Measurements from ENCODE around the gene SMIM28.
A peak's percentile ranks its signal among the peaks of the same experiment; 100 is the strongest.

The SMIM28 gene

GRCh38 chr6:138387577-138388368 is 10.1 kb downstream of the SMIM28 start:
- Mint-ChIP-seq H3K27ac (no peak overlapping the region), H3K27me3 (ENCODE audit: low read depth) (peaks cover 20% of the 10 kb centered on the region), H3K4me1 (ENCODE audit: low read depth) (peaks cover 2% of the 10 kb centered on the region), H3K4me3 (no peak overlapping the region), H3K36me3 (ENCODE audit: low read depth) (no peaks in the 10 kb centered on the region), H3K9me3 (no peaks in the 10 kb centered on the region)

- H3K9me3 Mint-ChIP-seq, result no peaks in the 10 kb centered on the region
- H3K27ac Mint-ChIP-seq, result no peak overlapping the region
- peaks cover 20% of the 10 kb centered on the region for H3K27me3 Mint-ChIP-seq (ENCODE audit: low read depth)
- no peak overlapping the region for H3K4me3 Mint-ChIP-seq
- no peaks in the 10 kb centered on the region for H3K36me3 Mint-ChIP-seq (ENCODE audit: low read depth)
- peaks cover 5% of the 10 kb centered on the region for H3K4me1 Mint-ChIP-seq (ENCODE audit: low read depth)
Measured at GRCh38 chr6:138389551-138389950, 11.8 kb downstream of the SMIM28 start.

DNA sequence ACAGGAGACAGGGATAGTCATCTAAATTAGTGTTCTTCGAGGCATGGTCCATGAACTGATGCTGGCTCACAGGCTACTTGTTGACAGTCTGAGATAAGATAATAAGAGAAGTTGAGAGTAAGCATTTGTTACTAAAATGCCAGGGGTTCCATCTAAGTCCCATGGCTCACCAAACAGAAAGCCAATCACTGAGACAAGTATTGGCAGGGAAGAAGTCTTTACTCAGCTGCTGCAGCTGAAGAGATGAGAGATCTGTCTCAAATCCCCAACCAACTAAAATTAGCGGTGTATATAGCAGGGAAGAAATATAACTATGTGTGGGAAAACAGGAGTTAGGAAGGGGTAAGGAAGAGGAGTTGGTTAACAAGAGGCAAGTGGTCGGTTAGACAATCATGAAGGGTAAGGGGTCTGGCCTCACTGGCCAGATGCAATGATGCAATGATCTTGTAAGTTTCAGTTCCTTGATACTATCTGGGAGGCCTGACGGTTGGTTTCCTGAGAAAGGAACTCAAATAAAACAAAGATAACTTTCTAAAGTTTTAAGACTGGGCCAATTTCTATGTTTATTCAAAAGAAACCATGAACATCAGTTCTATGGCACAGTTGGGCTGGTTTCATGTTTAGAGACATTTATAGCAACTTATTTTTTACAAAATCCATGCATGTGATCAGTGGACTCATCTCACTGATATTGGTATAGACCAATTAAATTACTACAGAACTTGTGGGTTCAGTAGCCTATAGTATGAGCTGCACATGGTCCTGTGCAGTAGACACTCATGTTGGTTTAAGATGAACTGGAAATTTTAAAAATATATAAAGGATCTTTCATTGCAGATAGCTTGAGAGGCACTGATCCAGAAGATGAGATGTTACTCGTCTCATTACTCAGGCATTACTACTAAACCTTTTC is 16.4 kb downstream of the SMIM28 start:
- Mint-ChIP-seq H3K36me3 (ENCODE audit: low read depth) (no peaks in the 10 kb centered on the region), H3K9me3 (no peaks in the 10 kb centered on the region), H3K4me1 (ENCODE audit: low read depth) (peaks cover 5% of the 10 kb centered on the region), H3K27me3 (ENCODE audit: low read depth) (peaks cover 13% of the 10 kb centered on the region), H3K27ac (no peak overlapping the region), H3K4me3 (no peak overlapping the region)

DNA sequence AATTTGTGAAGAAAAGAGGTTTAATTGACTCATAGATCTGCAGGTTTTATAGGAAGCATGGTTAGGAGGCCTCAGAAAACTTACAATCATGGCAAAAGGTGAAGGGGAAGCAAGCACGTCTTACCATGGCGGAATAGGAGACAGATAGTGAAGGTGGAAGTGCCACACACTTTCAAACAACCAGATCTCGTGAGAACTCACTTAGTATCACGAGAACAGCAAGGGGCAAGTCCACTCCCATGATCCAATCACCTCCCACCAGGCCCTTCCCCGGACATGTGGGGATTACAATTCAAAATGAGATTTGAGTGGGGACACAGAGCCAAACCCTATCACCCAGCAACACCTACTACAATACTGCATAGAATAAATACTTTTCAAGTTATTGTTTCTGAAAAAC is 19.0 kb downstream of the SMIM28 start:
- no peak overlapping the region for H3K27ac Mint-ChIP-seq
- H3K27me3 Mint-ChIP-seq (ENCODE audit: low read depth), result peaks cover 9% of the 10 kb centered on the region
- no peaks in the 10 kb centered on the region for H3K9me3 Mint-ChIP-seq
- no peaks in the 10 kb centered on the region for H3K36me3 Mint-ChIP-seq (ENCODE audit: low read depth)
- H3K4me1 Mint-ChIP-seq (ENCODE audit: low read depth), result peaks cover 3% of the 10 kb centered on the region
- H3K4me3 Mint-ChIP-seq, result no peak overlapping the region

- Mint-ChIP-seq H3K27ac (no peak overlapping the region), H3K27me3 (ENCODE audit: low read depth) (peaks cover 14% of the 10 kb centered on the region), H3K9me3 (no peaks in the 10 kb centered on the region), H3K4me3 (no peak overlapping the region), H3K4me1 (ENCODE audit: low read depth) (peaks cover 3% of the 10 kb centered on the region), H3K36me3 (ENCODE audit: low read depth) (no peaks in the 10 kb centered on the region)
Measured at GRCh38 chr6:138397128-138398122, 19.7 kb downstream of the SMIM28 start.

GRCh38 chr6:138400326-138400725 is 22.6 kb downstream of the SMIM28 start:
- peaks cover 1% of the 10 kb centered on the region for H3K36me3 Mint-ChIP-seq (ENCODE audit: low read depth)
- no peaks in the 10 kb centered on the region for H3K9me3 Mint-ChIP-seq
- no peak overlapping the region for H3K27ac Mint-ChIP-seq

DNA sequence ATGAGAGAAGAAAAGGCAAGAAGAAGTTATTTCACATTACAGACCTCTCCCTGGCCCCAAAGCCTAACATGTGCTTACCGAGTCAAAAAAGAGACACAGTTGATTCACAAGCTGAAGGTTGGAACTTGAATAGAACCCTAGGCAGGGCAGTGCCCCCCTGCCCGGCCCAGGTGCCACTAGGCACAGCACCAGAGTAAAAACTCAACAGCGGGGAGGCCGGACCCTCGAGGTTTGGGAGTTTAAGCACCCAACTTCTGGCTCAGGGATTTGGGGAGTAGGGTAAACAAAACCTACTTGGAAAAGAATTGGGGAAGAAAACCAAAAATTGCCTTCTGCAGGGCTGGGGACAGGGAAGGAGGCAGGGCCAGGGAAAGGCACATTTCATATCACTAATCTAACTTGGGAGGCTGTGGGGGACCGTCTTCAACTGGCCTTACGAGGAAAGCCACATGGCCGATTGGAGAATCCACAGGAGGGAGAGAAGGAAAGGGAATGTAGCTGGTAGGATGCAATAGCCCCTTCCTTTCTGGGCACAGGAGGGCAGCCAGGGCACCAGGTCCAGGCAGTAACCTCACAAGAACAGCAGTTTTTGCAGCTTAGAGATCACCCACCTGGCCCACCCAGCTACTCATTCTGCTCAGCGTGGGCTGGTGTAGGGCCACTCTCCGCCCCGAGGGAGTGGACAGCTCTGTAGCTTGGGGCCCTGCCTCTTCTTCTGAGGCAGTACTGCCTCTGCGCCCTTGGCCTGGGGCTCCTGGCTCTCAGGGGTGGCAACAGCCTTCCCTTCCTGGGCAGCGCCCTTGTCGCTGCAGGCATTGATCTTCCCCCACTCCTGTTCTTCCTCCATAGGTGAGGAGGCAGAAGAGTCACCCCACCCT is 24.5 kb downstream of the SMIM28 start:
- H3K36me3 Mint-ChIP-seq (ENCODE audit: low read depth), result peaks cover 7% of the 10 kb centered on the region
- peaks cover 10% of the 10 kb centered on the region for H3K4me1 Mint-ChIP-seq (ENCODE audit: low read depth)
- no peak overlapping the region for H3K4me3 Mint-ChIP-seq

More at GRCh38 chr6:138400326-138400725, 22.6 kb downstream of the SMIM28 start:
- peaks cover 4% of the 10 kb centered on the region for H3K4me1 Mint-ChIP-seq (ENCODE audit: low read depth)
- no peak overlapping the region for H3K4me3 Mint-ChIP-seq
- H3K27me3 Mint-ChIP-seq (ENCODE audit: low read depth), result peaks cover 20% of the 10 kb centered on the region

DNA sequence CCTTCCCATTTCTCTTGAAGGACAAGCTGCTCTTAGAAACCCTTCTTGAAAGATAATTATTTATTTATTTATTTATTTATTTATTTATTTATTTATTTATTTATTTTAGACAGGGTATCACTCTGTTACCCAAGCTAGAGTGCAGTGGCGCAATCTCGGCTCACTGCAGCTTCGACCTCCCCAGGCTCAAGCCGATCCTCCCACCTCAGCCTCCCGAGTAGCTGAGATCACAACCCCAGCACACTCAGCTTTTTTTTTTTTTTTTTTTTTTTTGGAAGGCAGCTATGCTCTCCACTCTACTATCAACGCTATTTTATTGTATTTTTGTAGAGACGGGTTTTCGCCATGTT is 25.1 kb downstream of the SMIM28 start:
- Mint-ChIP-seq H3K36me3 (ENCODE audit: low read depth) (peaks cover 11% of the 10 kb centered on the region), H3K4me3 (peak overlapping the region; percentile 50), H3K27ac (no peak overlapping the region), H3K4me1 (ENCODE audit: low read depth) (peaks cover 10% of the 10 kb centered on the region), H3K27me3 (ENCODE audit: low read depth) (peaks cover 20% of the 10 kb centered on the region), H3K9me3 (no peaks in the 10 kb centered on the region)

More for the DNA sequence above, 24.5 kb downstream of the SMIM28 start:
- Mint-ChIP-seq H3K27ac (no peak overlapping the region), H3K27me3 (ENCODE audit: low read depth) (peaks cover 20% of the 10 kb centered on the region), H3K9me3 (no peaks in the 10 kb centered on the region)

GRCh38 chr6:138403324-138403800 is 25.7 kb downstream of the SMIM28 start:
- Mint-ChIP-seq H3K36me3 (ENCODE audit: low read depth) (peaks cover 14% of the 10 kb centered on the region), H3K27me3 (ENCODE audit: low read depth) (peaks cover 20% of the 10 kb centered on the region), H3K4me1 (ENCODE audit: low read depth) (peaks cover 10% of the 10 kb centered on the region), H3K4me3 (peak overlapping the region; percentile 76), H3K27ac (no peak overlapping the region), H3K9me3 (no peaks in the 10 kb centered on the region)

GRCh38 chr6:138403801-138404665 is 26.3 kb downstream of the SMIM28 start, which contains the start of gene HEBP2:
Gene HEBP2, plus strand, starts transcription at chr6:138404223. Its CDS starts 273 bp downstream, at chr6:138404496.
- peaks cover 19% of the 10 kb centered on the region for H3K36me3 Mint-ChIP-seq (ENCODE audit: low read depth)
- peaks cover 20% of the 10 kb centered on the region for H3K27me3 Mint-ChIP-seq (ENCODE audit: low read depth)
- H3K4me1 Mint-ChIP-seq (ENCODE audit: low read depth), result peaks cover 10% of the 10 kb centered on the region
- no peaks in the 10 kb centered on the region for H3K9me3 Mint-ChIP-seq
- H3K27ac Mint-ChIP-seq, result peak within 1 kb of the TSS; percentile 76
- H3K4me3 Mint-ChIP-seq, result peak within 1 kb of the TSS; percentile 82

GRCh38 chr6:138404666-138405337 is 27.1 kb downstream of the SMIM28 start:
- Mint-ChIP-seq H3K27ac (peak overlapping the region; percentile 76), H3K27me3 (ENCODE audit: low read depth) (peaks cover 20% of the 10 kb centered on the region), H3K36me3 (ENCODE audit: low read depth) (peaks cover 25% of the 10 kb centered on the region), H3K9me3 (no peaks in the 10 kb centered on the region), H3K4me3 (peak overlapping the region; percentile 82), H3K4me1 (ENCODE audit: low read depth) (peaks cover 13% of the 10 kb centered on the region)

DNA sequence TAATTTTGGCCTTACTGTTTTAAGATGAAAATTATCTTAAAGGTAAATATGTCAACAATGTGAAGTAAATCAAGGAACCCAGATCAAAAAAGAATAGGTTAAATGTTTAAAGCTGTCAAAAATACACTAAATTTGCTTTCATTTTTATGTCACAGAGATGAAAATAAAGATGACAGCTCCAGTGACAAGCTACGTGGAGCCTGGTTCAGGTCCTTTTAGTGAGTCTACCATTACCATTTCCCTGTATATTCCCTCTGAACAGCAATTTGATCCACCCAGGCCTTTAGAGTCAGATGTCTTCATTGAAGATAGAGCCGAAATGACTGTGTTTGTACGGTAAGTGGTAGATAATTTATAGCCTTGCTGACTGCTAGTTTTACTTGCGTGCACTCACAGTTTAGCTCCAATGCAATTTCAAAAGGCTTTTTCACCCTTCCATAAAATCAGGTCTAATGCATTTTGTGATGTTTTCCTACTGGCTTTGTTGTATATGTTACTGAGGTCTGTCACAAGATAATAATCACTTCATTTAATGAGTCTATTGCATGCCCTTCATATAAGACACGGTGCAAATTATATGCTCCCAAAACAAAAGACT is 28.2 kb downstream of the SMIM28 start:
- Mint-ChIP-seq H3K27me3 (ENCODE audit: low read depth) (peaks cover 18% of the 10 kb centered on the region), H3K4me3 (peak overlapping the region; percentile 45), H3K9me3 (no peaks in the 10 kb centered on the region), H3K27ac (no peak overlapping the region), H3K36me3 (ENCODE audit: low read depth) (peaks cover 33% of the 10 kb centered on the region), H3K4me1 (ENCODE audit: low read depth) (peaks cover 21% of the 10 kb centered on the region)
